Measurements from ENCODE around the gene NFIB. TPM values are rescaled to one million over a fixed set of nuclear protein-coding genes. Genes with fewer than 3 reads are reported as not detected.
A peak's percentile ranks its signal among the peaks of the same experiment; 100 is the strongest.

NFIB gene
- total and polyA plus RNA-seq, 2 of the 13 experiments (the other 11 are each of a cell fraction or from before 2014, with no cell fraction given), result 0.98 to 4.6 TPM

GRCh38 chr9:14052359-14052758 is 261.6 kb downstream of the NFIB start:
- intact Hi-C loops (cut with micrococcal nuclease; ENCODE audit: unreplicated experiment), result no loop called here
- H3K27ac ChIP-seq (ENCODE audit: extremely low read length, insufficient read depth, low read length), result no peak overlapping the region

More at GRCh38 chr9:14052359-14052758, 261.6 kb downstream of the NFIB start:
- no peak for ATAC-seq
- no peaks in the 10 kb centered on the region for H3K79me2 ChIP-seq (ENCODE audit: insufficient read depth, low read length)
- ChIA-PET CTCF (ENCODE audit: low intra/inter-chr PET ratio, low total read pairs) (no interaction called here), POLR2A (no interaction called here)
- BruUV-seq (replicated peaks), result no TSS peak
- in situ Hi-C loops (cut with HindIII; ENCODE audit: extremely low pct_ligation_motif_present, low pct_unique_long_range_greater_than_20kb), result no loop called here
- H3K4me1 ChIP-seq (ENCODE audit: insufficient read depth, low read length), result no peaks in the 10 kb centered on the region
- H3K9ac ChIP-seq (ENCODE audit: insufficient read depth, low read depth, low read length), result no peak overlapping the region
- H3K9me3 ChIP-seq (ENCODE audit: low read length), result no peaks in the 10 kb centered on the region
- no peaks in the 10 kb centered on the region for H4K20me1 ChIP-seq (ENCODE audit: insufficient read depth, low read length)
- TF ChIP-seq, protein P1, sequence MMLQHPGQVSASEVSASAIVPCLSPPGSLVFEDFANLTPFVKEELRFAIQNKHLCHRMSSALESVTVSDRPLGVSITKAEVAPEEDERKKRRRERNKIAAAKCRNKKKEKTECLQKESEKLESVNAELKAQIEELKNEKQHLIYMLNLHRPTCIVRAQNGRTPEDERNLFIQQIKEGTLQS (CRISPR knock-in tag; IDR thresholded peaks at IDR 0.05), result no peak
- no peak for TF ChIP-seq ZBTB38 (CRISPR knock-in tag; IDR thresholded peaks at IDR 0.05)
- TF ChIP-seq TMF1 (CRISPR knock-in tag; IDR thresholded peaks at IDR 0.05; ENCODE audit: low read depth), result no peak
- TF ChIP-seq, protein P2, sequence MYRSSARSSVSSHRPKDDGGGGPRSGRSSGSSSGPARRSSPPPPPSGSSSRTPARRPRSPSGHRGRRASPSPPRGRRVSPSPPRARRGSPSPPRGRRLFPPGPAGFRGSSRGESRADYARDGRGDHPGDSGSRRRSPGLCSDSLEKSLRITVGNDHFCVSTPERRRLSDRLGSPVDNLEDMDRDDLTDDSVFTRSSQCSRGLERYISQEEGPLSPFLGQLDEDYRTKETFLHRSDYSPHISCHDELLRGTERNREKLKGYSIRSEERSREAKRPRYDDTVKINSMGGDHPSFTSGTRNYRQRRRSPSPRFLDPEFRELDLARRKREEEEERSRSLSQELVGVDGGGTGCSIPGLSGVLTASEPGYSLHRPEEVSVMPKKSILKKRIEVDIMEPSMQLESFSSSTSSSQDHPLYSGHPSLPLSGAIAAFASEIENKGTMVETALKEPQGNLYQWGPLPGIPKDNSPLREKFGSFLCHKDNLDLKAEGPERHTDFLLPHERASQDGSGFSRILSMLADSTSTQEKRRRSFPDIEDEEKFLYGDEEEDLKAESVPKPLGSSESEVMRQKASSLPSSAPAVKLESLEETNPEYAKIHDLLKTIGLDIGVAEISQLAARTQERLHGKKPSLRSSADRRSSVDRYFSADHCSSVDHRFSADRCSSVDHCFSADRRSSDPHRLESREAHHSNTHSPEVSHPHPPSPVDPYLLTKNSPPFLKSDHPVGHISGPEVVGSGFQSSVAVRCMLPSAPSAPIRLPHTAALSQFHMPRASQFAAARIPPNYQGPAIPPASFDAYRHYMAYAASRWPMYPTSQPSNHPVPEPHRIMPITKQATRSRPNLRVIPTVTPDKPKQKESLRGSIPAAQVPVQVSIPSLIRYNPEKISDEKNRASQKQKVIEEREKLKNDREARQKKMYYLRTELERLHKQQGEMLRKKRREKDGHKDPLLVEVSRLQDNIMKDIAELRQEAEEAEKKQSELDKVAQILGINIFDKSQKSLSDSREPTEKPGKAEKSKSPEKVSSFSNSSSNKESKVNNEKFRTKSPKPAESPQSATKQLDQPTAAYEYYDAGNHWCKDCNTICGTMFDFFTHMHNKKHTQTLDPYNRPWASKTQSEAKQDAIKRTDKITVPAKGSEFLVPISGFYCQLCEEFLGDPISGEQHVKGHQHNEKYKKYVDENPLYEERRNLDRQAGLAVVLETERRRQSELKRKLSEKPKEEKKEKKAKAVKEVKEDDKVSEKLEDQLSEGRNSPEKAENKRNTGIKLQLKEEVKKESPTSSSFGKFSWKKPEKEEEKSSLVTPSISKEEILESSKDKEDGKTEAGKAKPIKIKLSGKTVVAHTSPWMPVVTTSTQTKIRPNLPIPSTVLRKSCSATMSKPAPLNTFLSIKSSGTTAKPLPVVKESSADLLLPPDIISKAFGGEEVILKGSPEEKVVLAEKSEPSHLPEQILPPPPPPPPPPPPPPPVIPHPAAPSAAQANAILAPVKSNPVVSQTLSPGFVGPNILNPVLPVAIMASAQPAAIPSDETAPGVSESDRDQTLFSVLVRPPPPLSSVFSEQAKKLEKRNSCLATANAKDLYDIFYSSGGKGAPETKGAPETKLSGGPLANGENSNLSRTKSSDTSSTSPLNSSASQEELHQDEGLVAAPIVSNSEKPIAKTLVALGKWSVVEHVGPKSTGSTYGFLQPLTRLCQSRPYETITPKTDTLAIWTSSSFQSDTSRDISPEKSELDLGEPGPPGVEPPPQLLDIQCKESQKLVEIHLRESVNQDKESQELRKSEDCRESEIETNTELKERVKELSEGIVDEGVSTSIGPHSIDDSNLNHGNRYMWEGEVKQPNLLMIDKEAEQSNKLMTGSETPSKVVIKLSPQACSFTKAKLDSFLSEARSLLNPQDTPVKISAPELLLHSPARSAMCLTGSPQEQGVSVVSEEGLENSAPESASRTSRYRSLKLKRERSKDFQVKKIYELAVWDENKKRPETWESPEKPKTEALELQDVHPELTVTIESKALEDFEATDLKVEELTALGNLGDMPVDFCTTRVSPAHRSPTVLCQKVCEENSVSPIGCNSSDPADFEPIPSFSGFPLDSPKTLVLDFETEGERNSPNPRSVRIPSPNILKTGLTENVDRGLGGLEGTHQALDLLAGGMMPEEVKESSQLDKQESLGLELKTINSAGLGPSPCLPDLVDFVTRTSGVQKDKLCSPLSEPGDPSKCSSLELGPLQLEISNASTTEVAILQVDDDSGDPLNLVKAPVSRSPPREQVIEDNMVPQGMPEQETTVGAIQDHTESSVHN (CRISPR knock-in tag; IDR thresholded peaks at IDR 0.05), result no peak
- no peak for TF ChIP-seq TEAD2 (CRISPR knock-in tag; IDR thresholded peaks at IDR 0.05)
- no peak for TF ChIP-seq XBP1 (CRISPR knock-in tag; IDR thresholded peaks at IDR 0.05)
- no peak for TF ChIP-seq MAFF (IDR thresholded peaks at IDR 0.05; ENCODE audit: low read depth, low read length)
- TF ChIP-seq ZNF354B (CRISPR knock-in tag; IDR thresholded peaks at IDR 0.05), result no peak
- no peak for TF ChIP-seq MTF1 (CRISPR knock-in tag; IDR thresholded peaks at IDR 0.05)
- TF ChIP-seq, protein P3, sequence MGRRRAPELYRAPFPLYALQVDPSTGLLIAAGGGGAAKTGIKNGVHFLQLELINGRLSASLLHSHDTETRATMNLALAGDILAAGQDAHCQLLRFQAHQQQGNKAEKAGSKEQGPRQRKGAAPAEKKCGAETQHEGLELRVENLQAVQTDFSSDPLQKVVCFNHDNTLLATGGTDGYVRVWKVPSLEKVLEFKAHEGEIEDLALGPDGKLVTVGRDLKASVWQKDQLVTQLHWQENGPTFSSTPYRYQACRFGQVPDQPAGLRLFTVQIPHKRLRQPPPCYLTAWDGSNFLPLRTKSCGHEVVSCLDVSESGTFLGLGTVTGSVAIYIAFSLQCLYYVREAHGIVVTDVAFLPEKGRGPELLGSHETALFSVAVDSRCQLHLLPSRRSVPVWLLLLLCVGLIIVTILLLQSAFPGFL (CRISPR knock-in tag; IDR thresholded peaks at IDR 0.05), result no peak
- TF ChIP-seq ATF4 (CRISPR knock-in tag; IDR thresholded peaks at IDR 0.05), result no peak
- TF ChIP-seq HNRNPK (IDR thresholded peaks at IDR 0.05; ENCODE audit: low read depth, low read length, poor library complexity, severe bottlenecking), result no peak
- TF ChIP-seq, protein P4, sequence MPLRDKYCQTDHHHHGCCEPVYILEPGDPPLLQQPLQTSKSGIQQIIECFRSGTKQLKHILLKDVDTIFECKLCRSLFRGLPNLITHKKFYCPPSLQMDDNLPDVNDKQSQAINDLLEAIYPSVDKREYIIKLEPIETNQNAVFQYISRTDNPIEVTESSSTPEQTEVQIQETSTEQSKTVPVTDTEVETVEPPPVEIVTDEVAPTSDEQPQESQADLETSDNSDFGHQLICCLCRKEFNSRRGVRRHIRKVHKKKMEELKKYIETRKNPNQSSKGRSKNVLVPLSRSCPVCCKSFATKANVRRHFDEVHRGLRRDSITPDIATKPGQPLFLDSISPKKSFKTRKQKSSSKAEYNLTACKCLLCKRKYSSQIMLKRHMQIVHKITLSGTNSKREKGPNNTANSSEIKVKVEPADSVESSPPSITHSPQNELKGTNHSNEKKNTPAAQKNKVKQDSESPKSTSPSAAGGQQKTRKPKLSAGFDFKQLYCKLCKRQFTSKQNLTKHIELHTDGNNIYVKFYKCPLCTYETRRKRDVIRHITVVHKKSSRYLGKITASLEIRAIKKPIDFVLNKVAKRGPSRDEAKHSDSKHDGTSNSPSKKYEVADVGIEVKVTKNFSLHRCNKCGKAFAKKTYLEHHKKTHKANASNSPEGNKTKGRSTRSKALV (CRISPR knock-in tag; IDR thresholded peaks at IDR 0.05), result no peak
- WGBS (ENCODE audit: low lambda C conversion rate), result 5% methylated on average over 2 of the region's 2 CpGs
- FAIRE-seq, result no peak
- H3K4me3 ChIP-seq (replicated peaks in 1 of 3; ENCODE audit: insufficient read depth in 1 of 3, low read depth in 2 of 3, low read length in 3 of 3), result no peak overlapping the region; a peak in 1 of 6 replicates
- H3K27me3 ChIP-seq (ENCODE audit: control insufficient read depth in 1 of 2, insufficient read depth in 2 of 2, low read length in 2 of 2), result no peaks in the 10 kb centered on the region
- no peak for DNase-seq (ENCODE audit: low spot score)
- 0 out of 2 replicates have a peak overlapping the region, but pooled peaks have one; percentile 7 for H3K4me2 ChIP-seq (ENCODE audit: low read depth, low read length)
- H2AFZ ChIP-seq (ENCODE audit: low read length), result no peak overlapping the region
- no peaks in the 10 kb centered on the region for H3K36me3 ChIP-seq (replicated peaks in 1 of 2; ENCODE audit: control insufficient read depth in 1 of 2, insufficient read depth in 2 of 2, low read length in 2 of 2)

All from HepG2 (cell line).